GM21528 (cell line): ENCODE results near the gene PAX3.

Experiments
- ATAC-seq: cut with Tn5 transposase; IDR thresholded peaks from one replicate; pipeline ENCODE4 v1.9.1; 2021; ENCODE audit warnings: mild to moderate bottlenecking, moderate library complexity; ENCODE audit not compliant: unreplicated experiment, low FRiP score

The PAX3 gene

GRCh38 chr2:222299906-222300725, 1.3 kb upstream of the PAX3 start:
- ATAC-seq, result no peak

DNA sequence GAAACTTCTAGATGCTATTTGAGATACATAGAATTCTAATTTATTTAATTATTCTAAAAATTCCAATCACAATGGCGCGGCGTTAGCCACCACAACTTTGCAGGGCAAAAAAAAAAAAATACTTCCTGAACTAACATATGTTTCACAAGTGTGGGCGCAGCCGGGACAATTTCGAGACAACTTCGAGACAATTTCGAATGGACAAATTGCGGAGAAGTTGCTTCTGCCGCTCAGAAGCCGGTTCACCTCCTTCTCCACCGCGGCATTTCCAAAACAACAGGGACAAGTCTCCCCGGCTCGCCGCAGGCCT, 842 bp downstream of the PAX3 start:
- no peak for ATAC-seq

DNA sequence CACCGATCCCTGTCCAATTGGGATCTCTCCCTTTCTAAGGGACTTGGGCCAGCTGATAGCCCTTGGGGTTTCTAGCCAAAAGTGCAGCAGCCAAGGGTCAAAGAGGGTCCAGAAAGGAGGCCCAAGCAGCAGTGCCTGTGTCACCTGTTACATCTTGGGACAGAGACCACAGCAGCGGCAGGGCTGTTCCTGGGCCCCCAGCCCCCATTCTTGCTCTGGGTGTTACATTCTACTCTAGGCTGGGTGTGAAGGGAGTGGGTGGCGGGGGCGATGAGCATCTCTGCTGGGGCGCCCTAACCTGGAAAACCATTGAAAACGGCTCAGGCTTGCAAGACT, 1.2 kb downstream of the PAX3 start:
- no peak for ATAC-seq

- no peak for ATAC-seq
Measured at GRCh38 chr2:222296911-222297599, 1.7 kb downstream of the PAX3 start.

DNA sequence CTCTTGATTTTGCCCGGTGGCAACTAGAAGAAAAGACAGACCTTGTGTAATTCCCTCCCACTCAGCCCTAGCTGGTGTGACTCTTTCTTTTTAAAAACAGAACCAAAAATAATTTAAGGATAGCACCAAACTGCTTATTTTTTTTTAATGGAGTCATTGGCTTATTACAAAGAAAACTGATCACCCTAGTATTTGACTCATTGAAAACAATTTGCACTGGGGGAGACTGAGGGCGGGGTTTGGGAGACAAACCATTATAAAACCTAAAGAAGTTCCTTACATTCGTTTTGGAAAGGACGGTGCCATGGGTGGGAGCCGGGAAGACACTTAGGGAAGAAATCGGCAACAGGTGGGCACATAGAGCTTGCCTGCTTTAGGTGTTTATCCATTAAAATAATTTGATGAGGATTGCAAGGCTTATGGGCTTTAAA, 2.5 kb downstream of the PAX3 start:
- no peak for ATAC-seq

GRCh38 chr2:222295368-222296062, 3.3 kb downstream of the PAX3 start:
- no peak for ATAC-seq

DNA sequence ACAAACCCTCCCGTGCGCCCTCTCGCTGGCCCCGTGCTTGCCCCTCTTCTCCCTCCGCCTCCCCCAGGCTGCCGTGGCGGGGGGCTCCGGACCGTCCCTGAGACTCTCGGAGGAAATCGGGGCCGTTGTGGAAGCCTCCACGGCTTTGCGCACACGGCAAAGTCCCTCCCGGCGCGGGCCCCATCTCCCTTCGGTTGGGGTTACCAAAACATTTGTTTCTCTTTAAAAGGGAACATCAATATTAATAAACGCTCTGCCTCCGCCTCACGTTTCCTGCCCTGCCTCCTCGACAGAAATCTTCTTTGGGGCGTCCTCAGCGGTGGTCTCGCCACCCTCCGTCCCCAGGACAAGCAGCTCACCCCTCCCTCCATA, 3.8 kb downstream of the PAX3 start:
- ATAC-seq, result no peak

GRCh38 chr2:222293660-222294630, 4.9 kb downstream of the PAX3 start:
- no peak for ATAC-seq

DNA sequence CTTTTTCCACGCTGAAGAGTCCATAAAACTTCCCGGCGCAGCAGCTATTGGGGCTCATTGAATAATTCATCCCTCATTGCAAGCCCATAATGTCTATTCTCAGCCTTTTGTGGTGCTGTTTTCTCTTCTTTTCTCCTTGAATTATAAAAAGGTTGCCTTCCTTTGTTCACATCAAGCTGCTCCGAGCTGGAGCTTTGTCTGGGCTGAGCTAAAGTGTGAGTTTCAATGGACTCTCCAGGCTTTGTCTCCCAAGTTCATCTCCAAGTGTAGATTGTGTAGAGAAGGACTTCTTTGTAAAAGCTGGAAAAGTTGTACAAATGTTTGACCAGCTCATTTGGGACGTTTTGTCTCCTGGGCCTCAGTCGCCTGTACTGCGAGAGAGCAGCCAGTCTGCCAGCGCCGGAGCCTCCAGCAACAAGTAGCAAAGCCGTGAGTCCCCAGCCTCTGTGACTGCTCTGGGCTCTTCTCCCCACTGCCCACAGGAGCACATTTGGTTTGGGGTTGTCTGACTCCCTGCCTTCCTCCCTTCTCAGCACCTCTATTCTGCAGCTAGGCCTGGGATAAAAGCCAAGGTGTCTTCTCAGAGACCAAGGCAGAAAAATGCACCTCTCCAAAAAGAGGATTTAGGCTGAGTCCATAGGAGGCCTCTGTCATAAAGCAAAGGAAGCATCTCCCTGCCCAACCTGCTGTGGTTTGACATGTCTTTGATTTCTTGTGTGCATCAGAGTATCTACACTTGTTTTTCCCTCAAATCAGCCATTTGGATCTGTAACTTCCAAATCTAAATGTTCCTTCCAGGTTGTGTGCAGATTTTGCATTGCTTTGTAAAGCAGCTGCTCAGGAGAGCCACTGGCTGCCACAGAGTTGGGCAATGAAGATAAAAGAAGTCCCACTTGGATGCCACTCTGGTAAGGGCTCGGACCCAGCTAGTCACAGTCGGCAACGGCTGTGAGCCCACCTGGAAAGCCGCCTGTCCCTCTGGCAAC, 6.4 kb downstream of the PAX3 start:
- no peak for ATAC-seq

- ATAC-seq, result no peak
Measured at GRCh38 chr2:222291485-222291841, 7.3 kb downstream of the PAX3 start.

- no peak for ATAC-seq
Measured at GRCh38 chr2:222290736-222291484, 7.9 kb downstream of the PAX3 start.

- no peak for ATAC-seq
Measured at GRCh38 chr2:222290401-222290735, 8.4 kb downstream of the PAX3 start.

GRCh38 chr2:222289278-222290160, 9.3 kb downstream of the PAX3 start:
- no peak for ATAC-seq

DNA sequence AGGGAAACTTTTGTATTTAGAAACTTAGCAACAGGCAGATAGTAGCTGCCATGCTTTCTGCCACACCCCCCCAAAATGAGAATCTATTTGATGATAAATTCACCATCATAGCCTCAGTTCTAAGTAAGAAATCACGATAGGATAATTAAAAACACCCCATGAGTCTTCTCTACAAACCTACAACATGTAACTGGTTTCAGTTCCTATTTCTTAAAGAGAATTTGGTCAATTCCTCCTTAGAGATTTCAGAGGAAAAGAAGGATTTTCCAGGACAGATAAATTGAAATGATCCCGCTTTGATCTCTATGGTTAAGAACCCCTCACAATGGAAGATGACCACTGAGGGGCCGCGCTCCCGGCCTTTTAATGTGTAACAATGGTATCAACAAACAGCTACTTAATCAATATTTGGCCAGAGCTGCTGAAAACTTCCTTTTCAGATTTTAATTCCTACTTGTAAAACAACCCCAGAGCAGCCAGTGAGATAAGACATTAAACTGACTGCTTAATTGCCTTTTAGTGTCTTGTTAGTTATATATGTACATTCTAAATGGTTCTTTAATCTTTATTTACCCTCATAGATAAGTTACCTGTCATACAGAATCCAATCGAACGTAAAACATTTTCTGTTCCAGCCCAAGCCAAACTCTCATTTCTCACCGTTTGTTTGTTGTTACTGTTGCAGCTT, 10.1 kb downstream of the PAX3 start:
- no peak for ATAC-seq

DNA sequence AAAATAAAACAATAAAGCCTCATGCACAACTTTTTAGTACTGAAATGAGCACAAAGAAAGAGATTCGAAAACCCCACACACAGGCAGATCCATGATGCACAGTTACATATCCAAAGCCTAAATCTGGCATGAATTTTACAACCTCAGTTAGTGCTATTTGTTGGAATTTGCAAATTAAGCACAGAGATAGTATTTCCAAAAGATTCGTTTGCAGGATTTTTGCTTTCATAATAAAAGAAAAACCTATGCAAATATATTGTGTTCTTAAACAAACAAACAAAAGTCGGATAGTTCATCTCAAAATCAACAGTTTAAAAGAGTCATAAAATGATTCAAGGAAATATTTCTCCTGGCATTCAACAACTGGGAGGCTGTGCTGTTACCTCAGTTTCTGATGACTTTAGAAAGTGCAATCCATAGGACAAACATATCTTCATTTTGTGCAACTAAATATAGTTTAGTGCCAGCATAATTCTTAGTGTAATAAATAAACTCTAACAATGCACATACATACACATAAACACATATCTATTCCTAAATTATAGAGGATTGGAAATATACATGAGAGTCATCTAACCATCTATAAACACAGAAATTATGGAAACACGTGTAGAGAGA, 10.8 kb downstream of the PAX3 start:
- ATAC-seq, result no peak

- no peak for ATAC-seq
Measured at GRCh38 chr2:222284466-222284865, 14.3 kb downstream of the PAX3 start.

- ATAC-seq, result no peak
Measured at GRCh38 chr2:222283634-222284033, 15.2 kb downstream of the PAX3 start.
